HepG2 (cell line): ENCODE data around the gene SEMA6B. TPM values are rescaled to one million over a fixed set of nuclear protein-coding genes. Genes with fewer than 3 reads are reported as not detected.

Experiments used
- ATAC-seq: fragments of 200-7000 bp; cut with Tn5 transposase; 3 replicates; pipeline ENCODE4 v1.9.1; 2020; ENCODE audit warnings: mild to moderate bottlenecking, moderate library complexity
- BruUV-seq: library from RNA; stranded (reverse); fragments of 400-500 nt; replicated peaks from 2 replicates; lab custom pipeline; 2021; lab: Mats Ljungman, UMichigan
- CTCF ChIA-PET: fragments of 300-600 bp; formaldehyde crosslinking; extraction: SDS; loops from one replicate; lab custom pipeline; 2021; ENCODE audit warnings: low total read pairs, inconsistent platforms, low intra/inter-chr PET ratio; lab: Yijun Ruan, JAX
- POLR2A ChIA-PET: fragments of 350-600 bp; sonication (Branson Sonifier 250); formaldehyde crosslinking; loops from one replicate; lab custom pipeline; 2020; ENCODE audit warnings: antibody characterized with exemption, inconsistent platforms; lab: Yijun Ruan, JAX
- DNase-seq: peaks from one replicate; pipeline ENCODE4 v3.0.0-alpha.2; 2015; ENCODE audit warnings: low spot score
- FAIRE-seq: peaks from 3 replicates; lab custom pipeline; 2011; peaks lifted over from hg19 to GRCh38; lab: Jason Lieb, UNC
- H2AFZ ChIP-seq: one replicate; pipeline ENCODE4 v1.6.1; 2011; ENCODE audit warnings: low read length, inconsistent platforms
- H3K27ac ChIP-seq: fragments of 300-600 bp; 3 replicates; pipeline ENCODE4 v1.8.0; 2011; ENCODE audit warnings: mixed run types, mild to moderate bottlenecking, mixed read lengths, low read length, inconsistent platforms; ENCODE audit not compliant: insufficient read depth; ENCODE audit errors: extremely low read length
- H3K27me3 ChIP-seq, 2 experiments: fragments of 200-600 bp in 1 of 2; 2 replicates in 1 of 2; 3 replicates in 1 of 2; pipeline versions ENCODE4 v1.6.0 to v1.8.0; 2011; ENCODE audit warnings: low read length in 2 of 2, mild to moderate bottlenecking in 2 of 2, moderate library complexity in 2 of 2, inconsistent platforms in 1 of 2; ENCODE audit not compliant: insufficient read depth in 2 of 2, control insufficient read depth in 1 of 2
- H3K36me3 ChIP-seq, 2 experiments: fragments of 200-600 bp in 1 of 2; replicated peaks in 1 of 2; 2 replicates in 1 of 2; 3 replicates in 1 of 2; pipeline versions ENCODE4 v1.5.1 to v1.8.0; 2011; ENCODE audit warnings: low read length in 2 of 2, inconsistent platforms in 1 of 2; ENCODE audit not compliant: insufficient read depth in 2 of 2, control insufficient read depth in 1 of 2
- H3K4me1 ChIP-seq: 2 replicates; pipeline ENCODE4 v1.5.1; 2012; ENCODE audit warnings: low read length, inconsistent platforms; ENCODE audit not compliant: insufficient read depth
- H3K4me2 ChIP-seq: 2 replicates; pipeline ENCODE4 v1.6.0; 2011; ENCODE audit warnings: low read depth, low read length, inconsistent platforms
- H3K4me3 ChIP-seq, 3 experiments: fragments of 200-600 bp in 1 of 3; sonication (generic), shearing (Covaris generic) in 1 of 3; replicated peaks in 1 of 3; 2 replicates each; pipeline ENCODE4 v1.5.1; 2011 to 2016; ENCODE audit warnings: low read length in 3 of 3, inconsistent platforms in 2 of 3, low read depth in 2 of 3, mild to moderate bottlenecking in 2 of 3, control low read depth in 1 of 3, mixed read lengths in 1 of 3; ENCODE audit not compliant: insufficient read depth in 1 of 3
- H3K79me2 ChIP-seq: one replicate; pipeline ENCODE4 v1.6.1; 2011; ENCODE audit warnings: low read length, inconsistent platforms; ENCODE audit not compliant: insufficient read depth
- H3K9ac ChIP-seq: 2 replicates; pipeline ENCODE4 v1.6.0; 2011; ENCODE audit warnings: mild to moderate bottlenecking, low read depth, low read length, inconsistent platforms; ENCODE audit not compliant: insufficient read depth
- H3K9me3 ChIP-seq: 2 replicates; pipeline ENCODE4 v1.5.1; 2012; ENCODE audit warnings: mild to moderate bottlenecking, low read length
- H4K20me1 ChIP-seq: 2 replicates; pipeline ENCODE4 v1.6.0; 2011; ENCODE audit warnings: inconsistent platforms, mild to moderate bottlenecking, low read length, moderate library complexity; ENCODE audit not compliant: insufficient read depth
- CBX5 ChIP-seq: sonication (generic); formaldehyde crosslinking; IDR thresholded peaks from 2 replicates; pipeline ENCODE4 v1.4.0; 2020; ENCODE audit warnings: missing genetic modification reagents, borderline replicate concordance
- CREB1 ChIP-seq, 2 experiments: fragments of 450-650 bp in 1 of 2; IDR thresholded peaks; 2 replicates each; pipeline ENCODE4 v1.6.1; 2016 to 2017; ENCODE audit warnings: control low read depth in 1 of 2, mild to moderate bottlenecking in 1 of 2, missing compliant biosample characterization in 1 of 2, missing genetic modification characterization in 1 of 2
- EP300 ChIP-seq, 3 experiments: sonication (generic) in 1 of 3; formaldehyde crosslinking in 1 of 3; IDR thresholded peaks; 2 replicates each; pipeline versions ENCODE4 v1.5.1 to v1.6.1; 2011 to 2020; ENCODE audit warnings: low read depth in 2 of 3, low read length in 2 of 3, borderline replicate concordance in 1 of 3, improper control_type of control experiment in 1 of 3, mild to moderate bottlenecking in 1 of 3, missing genetic modification reagents in 1 of 3, moderate library complexity in 1 of 3
- FOSL1 ChIP-seq: sonication (generic); formaldehyde crosslinking; IDR thresholded peaks from 2 replicates; pipeline ENCODE4 v1.9.0; 2021; ENCODE audit warnings: missing genetic modification reagents, borderline replicate concordance
- FOXM1 ChIP-seq: sonication (generic); formaldehyde crosslinking; IDR thresholded peaks from 2 replicates; pipeline ENCODE4 v1.5.0; 2020; ENCODE audit warnings: missing genetic modification reagents
- FOXP4 ChIP-seq: sonication (generic); formaldehyde crosslinking; IDR thresholded peaks from 2 replicates; pipeline ENCODE4 v1.4.0; 2020; ENCODE audit warnings: missing genetic modification reagents
- KDM2A ChIP-seq: sonication (generic); formaldehyde crosslinking; IDR thresholded peaks from 2 replicates; pipeline ENCODE4 v1.4.0; 2020; ENCODE audit warnings: low read depth, missing genetic modification reagents, borderline replicate concordance
- KDM5B ChIP-seq: sonication (generic); formaldehyde crosslinking; IDR thresholded peaks from 2 replicates; pipeline ENCODE4 v1.4.0; 2020; ENCODE audit warnings: missing genetic modification reagents, mild to moderate bottlenecking, borderline replicate concordance
- NFKB2 ChIP-seq: sonication (generic); formaldehyde crosslinking; IDR thresholded peaks from 2 replicates; pipeline ENCODE4 v1.4.0; 2020; ENCODE audit warnings: missing genetic modification reagents, borderline replicate concordance
- SMAD1 ChIP-seq: sonication (generic); formaldehyde crosslinking; IDR thresholded peaks from 2 replicates; pipeline ENCODE4 v1.4.0; 2020; ENCODE audit warnings: missing genetic modification reagents, low read depth, mild to moderate bottlenecking, borderline replicate concordance
- SMYD3 ChIP-seq: sonication (generic); formaldehyde crosslinking; IDR thresholded peaks from 2 replicates; pipeline ENCODE4 v1.8.1; 2023; ENCODE audit warnings: mild to moderate bottlenecking, missing genetic modification reagents
- XRCC5 ChIP-seq: fragments of 200-400 bp; formaldehyde crosslinking; optimal IDR thresholded peaks from 2 replicates; pipeline ENCODE3; 2017; ENCODE audit warnings: mild to moderate bottlenecking, low read length
- ZBTB33 ChIP-seq: sonication (generic); formaldehyde crosslinking; IDR thresholded peaks from 2 replicates; pipeline ENCODE4 v1.4.0; 2020; ENCODE audit warnings: missing genetic modification reagents
- ZGPAT ChIP-seq: IDR thresholded peaks from 2 replicates; pipeline ENCODE4 v1.6.1; 2016; ENCODE audit warnings: mild to moderate bottlenecking
- ZNF124 ChIP-seq: sonication (generic); formaldehyde crosslinking; IDR thresholded peaks from 2 replicates; pipeline ENCODE4 v1.4.0; 2020; ENCODE audit warnings: missing genetic modification reagents
- ZNF746 ChIP-seq: sonication (generic); formaldehyde crosslinking; IDR thresholded peaks from 2 replicates; pipeline ENCODE4 v1.8.0; 2022; ENCODE audit warnings: mild to moderate bottlenecking, missing genetic modification reagents
- WGBS: methylation state at CpG from one replicate; pipeline ENCODE4 v1.1.6; 2017; ENCODE audit warnings: low lambda C conversion rate; 5-methylcytosine and 5-hydroxymethylcytosine counted together
- in situ Hi-C: cut with HindIII; loops from 2 replicates; pipeline ENCODE4 v1.10.0; 2017; ENCODE audit warnings: low pct_unique_long_range_greater_than_20kb; ENCODE audit not compliant: extremely low pct_ligation_motif_present
- intact Hi-C: fragments of 100-400 bp; cut with micrococcal nuclease; formaldehyde crosslinking; loops from one replicate; pipeline ENCODE4 v1.10.0; 2022; ENCODE audit not compliant: unreplicated experiment
- polyA plus RNA-seq, 8 experiments: library from polyadenylated mRNA; depleted of rRNA in 3 of 8; stranded (reverse) in 7 of 8; unstranded in 1 of 8; fragments of >200 nt; fragmentation: Illumina TruSeq in 4 of 8; extraction: Trizol in 4 of 8; gene quantifications; 2 replicates each; pipeline versions ENCODE4 v1.2.1 to v1.2.3, GENCODE V29; 2011 to 2016; ENCODE audit warnings: low read depth in 4 of 8, missing spikeins in 1 of 8, mixed read lengths in 1 of 8; ENCODE audit not compliant: insufficient read depth in 1 of 8
- total RNA-seq, 5 experiments: library from RNA; depleted of rRNA; stranded (reverse); fragments of >200 nt; fragmentation: Illumina TruSeq; extraction: Trizol; gene quantifications; 2 replicates each; pipeline ENCODE4 v1.2.3, GENCODE V29; 2016; ENCODE audit warnings: low read depth in 1 of 5

The SEMA6B gene
- total and polyA plus RNA-seq, 2 of the 13 experiments (the other 11 are each of a cell fraction or from before 2014, with no cell fraction given) = 45.5 to 67.1 TPM

- no TSS peak for BruUV-seq
- Histone ChIP-seq H3K36me3 (peaks cover 6 to 13% of the 10 kb centered on the region in 2 experiments; a peak in 3 of 5 replicates), H3K27ac (peak overlapping the region; percentile 35), H3K9ac (no peak overlapping the region), H3K4me3 (no peak overlapping the region), H3K4me1 (peaks cover 53% of the 10 kb centered on the region), H3K9me3 (no peaks in the 10 kb centered on the region), H2AFZ (no peak overlapping the region), H3K27me3 (no peaks in the 10 kb centered on the region), H3K4me2 (peak overlapping the region; percentile 32), H3K79me2 (peaks cover 74% of the 10 kb centered on the region), H4K20me1 (peaks cover 62% of the 10 kb centered on the region)
- in situ Hi-C loops (loop anchor here (5.0 kb wide), 1 partner anchor 62 kb away; the partner anchor contains the start of gene TNFAIP8L1), intact Hi-C loops (no loop called here)
- ATAC-seq = peak; percentile 20
- ChIA-PET POLR2A (interaction anchor here (1.6 kb wide), 1 partner anchor 61 kb away, joined by 7 read pairs; no protein-coding TSS in a partner anchor), CTCF (interaction anchor here (1.4 to 4.0 kb wide), 4 partner anchors 47 to 60 kb away, joined by 3 to 25 read pairs (median 4); no protein-coding TSS in a partner anchor)
- peak; percentile 70 for DNase-seq
- no peak for FAIRE-seq
- WGBS = 49% methylated on average over 11 of the region's 19 CpGs
- TF ChIP-seq EP300 (IDR thresholded peaks at IDR 0.05; ENCODE audit: low read depth in 2 of 2, low read length in 2 of 2) (0 out of 4 replicates have a peak, but pooled peaks of 1 of the 2 experiments have one; percentile 12), EP300 (CRISPR knock-in tag; IDR thresholded peaks at IDR 0.05; ENCODE audit: borderline replicate concordance) (no peak), SMAD1 (CRISPR knock-in tag) (0 out of 2 replicates have a peak, but pooled peaks have one; percentile 15), ZBTB33 (CRISPR knock-in tag) (peak; percentile 79), SMYD3 (CRISPR knock-in tag) (no peak), FOXM1 (CRISPR knock-in tag) (no peak), CREB1 (IDR thresholded peaks at IDR 0.05) (peak; percentile 45; the same call in 1 of the 2 replicates), CREB1 (CRISPR knock-in tag; IDR thresholded peaks at IDR 0.05) (0 out of 2 replicates have a peak, but pooled peaks have one; percentile 29), XRCC5 (peak; percentile 37), ZGPAT (CRISPR knock-in tag) (0 out of 2 replicates have a peak, but pooled peaks have one; percentile 4), KDM5B (CRISPR knock-in tag) (no peak), CBX5 (CRISPR knock-in tag) (peak; percentile 20; the same call in 1 of the 2 replicates), FOXP4 (0 out of 2 replicates have a peak, but pooled peaks have one; percentile 16), ZNF746 (CRISPR knock-in tag) (no peak), NFKB2 (CRISPR knock-in tag) (0 out of 2 replicates have a peak, but pooled peaks have one; percentile 15), ZNF124 (CRISPR knock-in tag) (no peak), KDM2A (CRISPR knock-in tag) (peak; percentile 9; the same call in 1 of the 2 replicates), FOSL1 (CRISPR knock-in tag) (peak; percentile 77; the same call in 1 of the 2 replicates)
Observed at GRCh38 chr19:4575267-4576015, 16.0 kb upstream of the SEMA6B start.
